ENCODE data around the gene AP2B1.

AP2B1 gene

GRCh38 chr17:35587074-35587961, at the start of gene AP2B1:
Gene AP2B1 (plus strand): TSS chr17:35587322. CDS start chr17:35594031, 6,709 bp downstream.
- no peak for TF ChIP-seq CTCF (IDR thresholded peaks at IDR 0.05)
- peak; percentile 97 for DNase-seq (ENCODE audit: low spot score)
- peak within 1 kb of the TSS; percentile 98 for H3K4me3 ChIP-seq
- peak within 1 kb of the TSS; percentile 93 to 95 for H3K27ac ChIP-seq

- no peak for TF ChIP-seq CTCF (IDR thresholded peaks at IDR 0.05)
- peak within 1 kb of the TSS in 1 of 2 donors; percentile 10 for H3K27ac ChIP-seq
- H3K4me3 ChIP-seq = no peak within 1 kb of the TSS
- DNase-seq (ENCODE audit: low spot score) = no peak
Measured at GRCh38 chr17:35537601-35538141, 49.5 kb upstream of the AP2B1 start, which contains the start of gene SLFN12L. Gene SLFN12L (minus strand): TSS chr17:35537678. CDS start chr17:35522364, 15,314 bp downstream.

- no peak overlapping the region for H3K27ac ChIP-seq
- DNase-seq (ENCODE audit: low spot score) = no peak
- H3K4me3 ChIP-seq = no peak overlapping the region
- no peak for TF ChIP-seq CTCF (IDR thresholded peaks at IDR 0.05)
Measured at GRCh38 chr17:35539659-35540026, 47.5 kb upstream of the AP2B1 start.

- TF ChIP-seq CTCF (IDR thresholded peaks at IDR 0.05) = no peak
- Histone ChIP-seq H3K27ac (peak overlapping the region; percentile 46 to 71), H3K4me3 (peak overlapping the region; percentile 60)
- DNase-seq (ENCODE audit: low spot score) = no peak
Measured at GRCh38 chr17:35540589-35541404, 46.3 kb upstream of the AP2B1 start.

- no peak for TF ChIP-seq CTCF (IDR thresholded peaks at IDR 0.05)
- Histone ChIP-seq H3K4me3 (peak overlapping the region; percentile 60), H3K27ac (peak overlapping the region in 1 of 2 donors; percentile 46)
- no peak for DNase-seq (ENCODE audit: low spot score)
Measured at GRCh38 chr17:35541434-35541833, 45.7 kb upstream of the AP2B1 start.

GRCh38 chr17:35542990-35543389, 44.1 kb upstream of the AP2B1 start:
- no peak overlapping the region for H3K27ac ChIP-seq
- no peak for DNase-seq (ENCODE audit: low spot score)
- H3K4me3 ChIP-seq = no peak overlapping the region
- TF ChIP-seq CTCF (IDR thresholded peaks at IDR 0.05) = no peak

Measured in coronary artery (tissue), 2 donors.